ACC112 (cell line): ENCODE data around the gene TDRD12.
"Not testable (repeated sequence)": the region's sequence is repeated elsewhere in the genome, so short reads cannot be mapped to it uniquely, and the experiment has no call there.

ENCODE experiments used
- H2AFZ ChIP-seq: fragments of 200-600 bp; sonication (generic); one replicate; pipeline ENCODE4 v1.6.0; 2017; ENCODE audit warnings: antibody characterized with exemption, low read length; ENCODE audit not compliant: unreplicated experiment
- H3K27ac ChIP-seq: fragments of 200-600 bp; sonication (generic); 2 replicates; pipeline ENCODE4 v1.5.1; 2014; ENCODE audit warnings: low read depth, mild to moderate bottlenecking, antibody characterized with exemption, low read length, moderate library complexity
- H3K27me3 ChIP-seq: fragments of 200-600 bp; sonication (generic); 2 replicates; pipeline ENCODE4 v1.6.1; 2014; ENCODE audit warnings: mild to moderate bottlenecking, antibody characterized with exemption, low read length, moderate library complexity, mixed read lengths; ENCODE audit not compliant: insufficient read depth
- H3K36me3 ChIP-seq: fragments of 200-600 bp; sonication (generic); 2 replicates; pipeline ENCODE4 v1.6.1; 2016; ENCODE audit warnings: mild to moderate bottlenecking, antibody characterized with exemption, low read length, moderate library complexity, mixed read lengths; ENCODE audit not compliant: insufficient read depth
- H3K4me1 ChIP-seq: fragments of 200-600 bp; sonication (generic); one replicate; pipeline ENCODE4 v1.6.1; 2016; ENCODE audit warnings: low read length, mixed read lengths; ENCODE audit not compliant: insufficient read depth, unreplicated experiment, control insufficient read depth
- H3K4me3 ChIP-seq: fragments of 200-600 bp; sonication (generic); 2 replicates; pipeline ENCODE4 v1.5.1; 2014; ENCODE audit warnings: mild to moderate bottlenecking, low read depth, low read length
- H3K79me2 ChIP-seq: fragments of 200-600 bp; sonication (generic); one replicate; pipeline ENCODE4 v1.6.0; 2016; ENCODE audit warnings: low read length; ENCODE audit not compliant: control insufficient read depth, unreplicated experiment, insufficient read depth

The TDRD12 gene

DNA sequence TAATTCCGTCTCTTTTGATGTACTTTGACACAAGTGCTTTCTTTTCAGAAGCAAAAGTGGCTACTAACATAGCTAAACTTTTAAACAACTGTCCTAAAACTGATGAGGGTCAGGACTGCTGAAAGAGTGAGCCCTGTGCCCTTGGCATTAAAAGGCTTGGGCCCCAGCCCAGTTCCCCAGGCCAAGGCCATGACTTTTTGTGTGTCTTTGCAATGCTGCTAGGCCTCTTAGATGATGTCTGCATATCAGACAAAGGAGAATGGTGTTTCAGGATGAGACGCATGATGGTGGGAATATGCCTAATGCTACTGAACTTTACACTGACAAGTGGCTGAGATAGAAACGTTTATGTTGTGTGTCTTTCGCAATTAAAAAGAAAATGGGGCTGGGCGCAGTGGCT lies 112.0 kb downstream of the TDRD12 start:
- H3K27me3 ChIP-seq, result peaks cover 3% of the 10 kb centered on the region; the same call in 1 of the 2 replicates
- H3K27ac ChIP-seq, result no peak overlapping the region
- H2AFZ ChIP-seq, result no peak overlapping the region
- H3K4me3 ChIP-seq, result no peak overlapping the region
- H3K79me2 ChIP-seq, result no peaks in the 10 kb centered on the region
- no peaks in the 10 kb centered on the region for H3K36me3 ChIP-seq
- no peaks in the 10 kb centered on the region for H3K4me1 ChIP-seq

DNA sequence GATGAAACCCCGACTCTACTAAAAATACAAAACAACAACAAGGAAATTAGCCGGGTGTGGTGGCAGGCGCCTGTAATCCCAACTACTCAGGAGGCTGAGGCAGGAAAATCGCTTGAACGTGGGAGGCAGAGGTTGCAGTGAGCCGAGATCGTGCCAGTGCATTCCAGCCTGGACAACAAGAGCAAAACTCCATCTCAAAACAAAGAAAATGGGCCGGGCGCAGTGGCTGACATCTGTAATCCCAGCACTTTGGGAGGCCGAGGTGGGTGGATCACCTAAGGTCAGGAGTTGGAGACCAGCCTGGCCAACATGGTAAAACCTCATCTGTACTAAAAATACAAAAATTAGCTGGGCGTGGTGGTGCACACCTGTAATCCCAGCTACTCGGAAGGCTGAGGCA lies 112.5 kb downstream of the TDRD12 start:
- H3K79me2 ChIP-seq, H3K36me3 ChIP-seq, H3K4me1 ChIP-seq, H3K4me3 ChIP-seq, H3K27ac ChIP-seq, H3K27me3 ChIP-seq, H2AFZ ChIP-seq: not testable (repeated sequence)

DNA sequence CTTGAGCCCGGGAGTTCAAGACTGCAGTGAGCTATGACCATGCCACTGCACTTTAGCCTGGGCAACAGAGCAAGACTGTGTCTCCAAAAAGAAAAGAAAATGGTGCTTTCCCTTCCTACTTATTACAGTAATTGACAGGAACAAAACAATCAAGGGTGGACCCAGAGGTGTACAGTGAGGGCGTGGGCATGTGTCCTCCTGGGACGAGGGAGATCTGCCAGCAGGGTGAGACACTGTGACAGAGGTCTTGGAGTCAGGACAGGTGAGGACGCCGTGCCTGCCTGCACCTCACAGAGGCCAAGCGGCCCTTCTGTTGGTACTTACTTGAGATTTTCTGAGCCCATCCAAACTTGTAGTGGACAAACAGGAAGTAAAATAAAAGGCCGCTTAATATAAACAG lies 113.3 kb downstream of the TDRD12 start:
- not testable (repeated sequence) for H3K36me3 ChIP-seq, H3K27me3 ChIP-seq, H3K27ac ChIP-seq

DNA sequence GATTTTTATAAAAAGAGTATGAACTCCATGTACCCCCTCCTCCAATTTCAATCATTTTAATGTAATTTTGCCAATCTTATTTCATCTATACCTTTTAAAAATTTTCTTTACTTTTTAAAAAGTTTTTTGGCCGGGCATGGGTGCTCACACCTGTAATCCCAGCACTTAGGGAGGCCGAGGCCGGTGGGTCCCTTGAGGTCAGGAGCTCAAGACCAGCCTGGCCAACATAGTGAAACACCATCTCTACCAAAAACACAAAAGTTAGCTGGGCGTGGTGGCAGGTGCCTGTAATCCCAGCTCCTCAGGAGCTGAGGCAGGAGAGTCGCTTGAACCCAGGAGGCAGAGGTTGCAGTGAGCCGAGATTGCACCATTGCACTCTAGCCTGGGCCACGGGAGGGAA lies 113.8 kb downstream of the TDRD12 start:
- not testable (repeated sequence) for H3K79me2 ChIP-seq, H3K36me3 ChIP-seq, H3K4me3 ChIP-seq, H3K27ac ChIP-seq, H2AFZ ChIP-seq, H3K4me1 ChIP-seq, H3K27me3 ChIP-seq

More for the DNA sequence above, 113.3 kb downstream of the TDRD12 start:
- not testable (repeated sequence) for H3K4me1 ChIP-seq, H3K79me2 ChIP-seq, H2AFZ ChIP-seq, H3K4me3 ChIP-seq

DNA sequence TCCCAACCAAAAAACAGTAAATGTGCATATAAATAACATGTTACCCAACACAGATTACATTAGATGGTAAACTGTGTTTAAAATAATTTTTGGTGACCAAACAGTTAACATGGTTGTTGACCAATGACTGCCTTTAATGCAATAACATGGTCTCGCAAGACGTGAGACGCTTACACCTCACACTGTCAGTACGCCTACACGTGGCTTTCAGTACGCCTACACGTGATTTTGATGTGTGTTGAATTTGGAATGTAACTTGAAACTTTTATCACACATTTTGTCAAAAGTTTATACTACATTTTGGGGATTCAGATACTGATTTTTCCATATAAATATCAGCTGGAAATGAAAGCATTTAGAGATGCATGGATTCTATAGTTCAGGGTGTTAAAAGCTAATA lies 118.0 kb downstream of the TDRD12 start:
- no peaks in the 10 kb centered on the region for H3K27me3 ChIP-seq
- no peak overlapping the region for H3K27ac ChIP-seq
- H3K4me1 ChIP-seq, result no peaks in the 10 kb centered on the region
- no peak overlapping the region for H2AFZ ChIP-seq
- no peaks in the 10 kb centered on the region for H3K79me2 ChIP-seq
- no peaks in the 10 kb centered on the region for H3K36me3 ChIP-seq
- H3K4me3 ChIP-seq, result no peak overlapping the region

DNA sequence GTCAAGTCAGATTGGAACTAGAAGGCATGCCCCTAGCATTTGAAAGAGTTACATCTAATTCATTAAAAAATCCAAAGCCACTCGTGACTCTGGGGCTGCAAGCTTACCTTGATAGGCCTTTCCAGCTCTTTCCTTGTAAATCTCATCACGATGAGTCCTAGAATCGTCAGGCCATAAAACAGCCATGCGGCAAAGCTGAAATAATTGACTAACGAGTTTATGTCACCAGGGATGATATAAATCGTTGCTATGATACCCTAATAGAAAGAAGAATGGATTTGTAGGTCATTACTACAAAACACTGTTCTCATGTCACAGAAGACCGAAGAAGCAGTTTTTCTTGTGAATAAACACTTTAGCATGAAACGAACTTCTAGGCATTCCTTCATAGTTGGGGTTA lies 122.5 kb downstream of the TDRD12 start:
- no peaks in the 10 kb centered on the region for H3K79me2 ChIP-seq
- H3K4me3 ChIP-seq, result no peak overlapping the region
- H3K4me1 ChIP-seq, result no peaks in the 10 kb centered on the region
- no peak overlapping the region for H3K27ac ChIP-seq
- no peaks in the 10 kb centered on the region for H3K27me3 ChIP-seq
- no peaks in the 10 kb centered on the region for H3K36me3 ChIP-seq
- no peak overlapping the region for H2AFZ ChIP-seq

DNA sequence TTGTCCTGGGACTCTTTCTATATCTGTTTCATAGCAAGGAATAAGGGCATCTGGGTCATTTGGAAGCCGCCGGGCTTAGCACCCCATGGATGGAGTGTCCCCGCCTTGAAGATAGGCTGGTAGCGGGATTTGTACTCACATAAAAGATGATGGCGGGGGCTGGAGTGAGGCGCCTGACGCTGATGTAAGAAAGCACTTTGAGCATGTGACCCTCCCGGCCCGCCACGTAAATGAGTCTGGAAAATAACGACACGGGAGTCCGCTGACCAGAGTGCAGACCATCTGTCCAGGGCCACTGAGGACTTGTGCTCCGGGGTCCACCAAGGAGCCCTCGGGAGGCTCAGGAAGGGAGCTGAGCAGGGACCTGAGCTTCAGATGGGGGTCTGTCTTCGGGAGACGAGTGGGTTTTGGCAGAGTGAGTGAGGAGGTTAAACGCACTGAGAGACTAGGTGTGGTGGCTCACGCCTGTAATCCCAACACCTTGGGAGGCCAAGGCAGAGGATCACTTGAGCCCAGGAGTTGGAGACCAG lies 124.2 kb downstream of the TDRD12 start:
- Histone ChIP-seq H3K79me2 (no peaks in the 10 kb centered on the region), H2AFZ (no peak overlapping the region), H3K4me1 (no peaks in the 10 kb centered on the region), H3K27ac (no peak overlapping the region), H3K27me3 (no peaks in the 10 kb centered on the region), H3K36me3 (no peaks in the 10 kb centered on the region), H3K4me3 (no peak overlapping the region)

DNA sequence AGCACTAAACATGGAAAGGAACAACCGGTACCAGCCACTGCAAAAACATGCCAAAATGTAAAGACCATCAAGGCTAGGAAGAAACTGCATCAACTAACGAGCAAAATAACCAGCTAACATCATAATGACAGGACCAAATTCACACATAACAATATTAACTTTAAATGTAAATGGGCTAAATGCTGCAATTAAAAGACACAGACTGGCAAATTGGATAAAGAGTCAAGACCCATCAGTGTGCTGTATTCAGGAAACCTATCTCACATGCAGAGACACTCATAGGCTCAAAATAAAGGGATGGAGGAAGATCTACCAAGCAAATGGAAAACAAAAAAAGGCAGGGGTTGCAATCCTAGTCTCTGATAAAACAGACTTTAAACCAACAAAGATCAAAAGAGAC lies 128.5 kb downstream of the TDRD12 start:
- not testable (repeated sequence) for H3K27me3 ChIP-seq, H3K79me2 ChIP-seq, H3K27ac ChIP-seq

DNA sequence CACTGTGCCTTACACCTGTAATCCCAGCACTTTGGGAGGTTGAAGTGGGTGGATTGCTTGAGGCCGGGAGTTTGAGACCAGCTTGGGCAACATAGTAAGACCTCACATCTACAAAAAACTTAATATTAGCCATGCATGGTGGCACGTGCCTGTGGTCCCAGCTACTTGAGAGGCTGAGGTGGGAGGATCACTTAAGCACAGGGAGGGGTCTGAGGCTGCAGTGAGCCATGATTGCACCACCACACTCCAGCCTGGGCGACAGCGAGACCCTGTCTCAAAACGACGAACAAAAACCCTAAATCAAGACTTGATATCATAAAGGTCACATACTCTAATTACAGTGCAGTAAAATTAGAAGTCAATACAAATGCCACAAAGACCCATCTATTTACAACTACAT lies 132.6 kb downstream of the TDRD12 start:
- Histone ChIP-seq H3K4me3 (no peak overlapping the region), H3K36me3 (no peaks in the 10 kb centered on the region), H3K27ac (no peak overlapping the region), H3K4me1 (no peaks in the 10 kb centered on the region), H2AFZ (no peak overlapping the region), H3K79me2 (no peaks in the 10 kb centered on the region), H3K27me3 (no peaks in the 10 kb centered on the region)

More for the DNA sequence above, 128.5 kb downstream of the TDRD12 start:
- H3K4me3 ChIP-seq, H2AFZ ChIP-seq, H3K4me1 ChIP-seq, H3K36me3 ChIP-seq: not testable (repeated sequence)

DNA sequence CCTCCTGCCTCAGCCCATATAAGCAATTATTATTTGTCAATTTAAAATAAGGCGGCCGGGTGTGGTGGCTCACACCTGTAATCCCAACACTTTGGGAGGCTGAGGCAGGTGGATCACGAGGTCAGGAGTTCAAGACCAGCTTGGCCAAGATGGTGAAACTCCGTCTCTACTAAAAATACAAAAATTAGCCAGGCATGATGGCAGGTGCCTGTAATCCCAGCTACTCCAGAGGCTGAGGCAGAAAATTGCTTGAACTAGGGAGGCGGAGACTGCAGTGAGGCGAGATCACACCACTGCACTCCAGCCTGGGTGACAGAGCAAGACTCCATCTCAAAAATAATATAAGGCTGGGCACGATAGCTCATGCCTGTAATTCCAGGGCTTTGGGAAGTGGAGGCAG lies 137.3 kb downstream of the TDRD12 start:
- not testable (repeated sequence) for H3K27ac ChIP-seq, H2AFZ ChIP-seq, H3K79me2 ChIP-seq

DNA sequence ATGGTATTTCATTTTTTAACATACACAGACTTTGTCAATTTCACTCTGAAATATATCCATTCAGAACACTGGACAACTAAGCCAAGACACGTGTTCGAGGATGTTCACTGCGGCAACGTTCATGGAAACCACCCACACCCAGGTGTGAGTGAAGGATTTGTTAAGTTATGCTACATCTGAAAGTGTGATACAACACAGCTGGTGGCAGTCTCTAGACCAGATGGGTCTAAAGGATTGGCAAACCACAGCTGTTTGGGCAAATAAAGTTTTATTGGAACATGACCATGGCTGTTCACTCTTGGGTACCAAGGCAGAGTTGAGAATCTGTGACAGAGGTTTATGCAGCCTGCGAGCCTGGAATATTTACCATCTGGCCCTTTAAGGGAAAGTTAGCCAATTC lies 138.0 kb downstream of the TDRD12 start:
- Histone ChIP-seq H3K4me3 (no peak overlapping the region), H3K36me3 (no peaks in the 10 kb centered on the region), H3K27me3 (no peaks in the 10 kb centered on the region), H3K4me1 (no peaks in the 10 kb centered on the region), H3K27ac (no peak overlapping the region), H3K79me2 (no peaks in the 10 kb centered on the region), H2AFZ (no peak overlapping the region)

More for the DNA sequence above, 137.3 kb downstream of the TDRD12 start:
- H3K4me1 ChIP-seq, H3K4me3 ChIP-seq, H3K36me3 ChIP-seq, H3K27me3 ChIP-seq: not testable (repeated sequence)
